UCSD-AML1 (cell line): ENCODE results near the gene RSRC2.
"Not testable (repeated sequence)": the region's sequence is repeated elsewhere in the genome, so short reads cannot be mapped to it uniquely, and the experiment has no call there.

Experiments
- DNase-seq: peaks from one replicate; lab custom pipeline; 2025; ENCODE audit not compliant: unreplicated experiment; lab: John Stamatoyannopoulos, UW

Gene RSRC2

DNA sequence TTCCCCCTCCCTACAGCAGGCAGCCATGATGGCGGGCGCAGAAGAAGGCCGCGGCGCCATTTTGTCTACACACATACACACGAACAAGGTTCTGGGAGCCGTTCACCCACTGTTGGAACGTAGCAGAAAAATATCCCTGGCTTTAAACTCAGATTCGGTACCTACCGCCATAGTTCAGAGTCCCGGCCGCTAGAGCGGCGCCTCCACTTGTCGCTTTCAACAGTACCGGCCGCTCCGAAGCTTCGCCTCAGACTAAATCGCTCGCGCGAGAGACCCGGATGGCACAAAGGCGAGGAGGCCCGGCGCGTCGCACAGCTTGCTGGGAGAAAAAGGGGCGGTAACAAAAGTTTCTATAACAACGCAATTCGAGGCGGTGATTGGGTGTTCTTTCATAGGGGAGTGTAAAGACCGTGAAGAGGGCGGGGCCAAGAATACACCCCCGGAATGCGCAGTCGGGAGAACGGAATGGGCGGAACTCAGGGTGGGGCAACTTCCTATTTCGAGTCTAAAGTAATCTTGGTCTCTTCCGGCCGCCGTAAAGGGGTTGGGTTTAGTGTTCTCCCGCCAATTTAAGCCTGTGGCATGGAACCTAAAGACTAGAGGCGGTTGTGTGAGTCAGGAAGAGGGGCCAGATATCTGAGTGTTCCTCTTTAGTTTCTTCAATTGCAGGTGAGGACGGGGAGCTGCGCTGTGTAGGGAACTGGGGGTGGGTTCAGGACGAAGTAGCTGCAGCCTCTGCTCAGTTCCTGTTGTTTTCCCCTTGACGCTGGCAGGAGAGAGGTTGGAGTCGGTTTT is at the start of gene RSRC2, which contains the start of gene KNTC1:
RSRC2 (minus strand) TSS at position 254 of the 795 bp plus-strand sequence; CDS start at position 171, 83 bp downstream.
KNTC1 (plus strand) TSS at position 567 of the 795 bp plus-strand sequence. CDS start 2,815 bp downstream, outside the sequence.
- peak; percentile 96 for DNase-seq

DNA sequence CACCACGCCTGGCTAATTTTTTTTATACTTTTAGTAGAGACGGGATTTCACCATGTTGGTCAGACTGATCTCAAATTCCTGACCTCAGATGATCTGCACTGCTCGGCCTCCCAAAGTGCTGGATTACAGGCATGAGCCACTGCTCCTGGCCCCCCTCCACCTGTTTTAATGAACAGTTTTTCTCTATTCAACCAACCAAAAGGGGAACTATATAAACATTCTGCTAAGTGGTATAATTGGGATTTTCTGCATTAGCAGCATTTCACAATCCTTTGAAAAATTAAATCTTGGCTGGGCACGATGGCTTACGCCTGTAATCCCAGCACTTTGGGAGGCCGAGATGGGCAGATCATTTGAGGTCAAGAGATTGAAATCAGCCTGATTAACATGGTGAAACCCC is 45.1 kb upstream of the RSRC2 start:
- DNase-seq: no peak

- not testable (repeated sequence) for DNase-seq
These were observed 43.3 kb upstream of the RSRC2 start for GRCh38 chr12:122570006-122570405.

DNA sequence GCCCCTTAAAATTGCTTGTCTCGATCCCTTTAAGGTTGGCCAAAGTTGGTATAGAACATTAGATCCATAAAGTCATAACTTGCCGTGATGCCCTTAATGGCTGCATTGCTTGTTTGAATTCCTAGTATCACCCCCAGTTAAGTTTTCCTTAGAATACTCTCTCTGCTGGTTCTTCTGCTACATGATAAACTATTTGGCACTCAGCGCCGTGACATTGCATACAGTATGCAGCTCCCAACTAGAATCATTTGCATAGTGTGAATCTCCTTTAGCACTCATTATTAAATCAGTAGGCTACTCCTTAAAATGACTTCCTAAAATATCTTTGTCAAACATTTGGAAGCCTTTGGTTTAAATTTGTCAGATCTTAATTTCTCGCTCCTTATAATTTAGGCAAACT is 42.6 kb upstream of the RSRC2 start:
- DNase-seq: no peak

- not testable (repeated sequence) for DNase-seq
These were observed 40.1 kb upstream of the RSRC2 start for GRCh38 chr12:122566816-122567215.

GRCh38 chr12:122563361-122563760 is 36.6 kb upstream of the RSRC2 start:
- DNase-seq: no peak

- no peak for DNase-seq
These were observed 33.4 kb upstream of the RSRC2 start for GRCh38 chr12:122560138-122560537.

DNA sequence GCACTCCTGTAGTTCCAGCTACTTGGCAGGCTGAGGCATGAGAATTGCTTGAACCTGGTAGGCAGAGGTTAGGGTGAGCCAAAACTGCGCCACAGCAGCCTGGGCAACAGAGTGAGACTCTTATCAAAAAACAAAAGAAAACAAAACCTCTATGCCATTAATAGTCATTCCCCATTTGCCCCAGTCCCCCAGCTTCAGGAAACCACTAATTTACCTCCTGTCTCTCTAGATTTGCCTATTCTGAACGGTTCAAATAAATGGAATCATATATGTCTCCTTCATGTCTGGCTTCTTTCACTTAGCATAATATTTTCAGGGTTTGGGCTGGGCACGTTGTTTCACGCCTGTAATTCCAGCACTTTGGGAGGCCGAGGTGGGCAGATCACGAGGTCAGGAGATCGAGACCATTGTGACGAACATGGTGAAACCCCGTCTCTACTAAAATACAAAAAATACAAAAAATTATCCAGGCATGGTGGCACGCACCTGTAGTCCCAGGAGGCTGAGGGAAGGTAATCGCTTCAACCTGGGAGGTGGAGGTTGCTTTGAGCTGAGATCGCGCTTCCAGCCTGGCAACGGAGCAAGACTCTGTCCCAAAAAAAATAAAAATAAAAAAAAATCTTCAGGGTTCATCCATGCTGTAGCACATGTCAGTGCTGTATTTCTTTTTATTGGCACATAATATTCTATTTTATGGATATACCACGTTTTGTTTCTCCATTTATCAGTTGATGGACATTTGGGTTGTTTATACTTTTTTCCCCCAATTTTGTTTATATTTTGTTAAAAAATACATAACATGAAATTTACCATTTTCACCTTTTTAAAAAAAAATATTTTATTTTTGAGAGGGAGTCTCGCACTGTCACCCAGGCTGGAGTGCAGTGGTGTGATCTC is 32.3 kb upstream of the RSRC2 start:
- no peak for DNase-seq

DNA sequence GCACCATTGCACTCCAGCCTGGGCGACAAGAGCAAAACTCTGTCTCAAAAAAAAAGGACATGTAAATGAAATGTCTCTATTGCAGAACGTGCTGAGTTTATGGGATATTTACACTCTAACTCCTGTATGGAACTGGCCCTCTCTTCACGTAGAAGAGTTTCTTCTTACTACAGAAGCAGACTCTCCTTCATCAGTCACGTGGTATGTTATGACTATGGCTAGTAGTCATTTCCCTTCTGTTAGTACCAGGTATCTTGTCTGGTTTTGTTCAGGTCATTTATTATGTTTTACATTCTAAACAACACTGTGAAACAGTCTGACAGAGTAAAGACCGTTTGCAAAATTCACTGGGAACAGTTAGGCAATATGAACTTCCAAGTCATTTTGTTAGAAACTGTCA is 20.6 kb upstream of the RSRC2 start:
- DNase-seq: no peak

GRCh38 chr12:122545855-122546254 is 19.1 kb upstream of the RSRC2 start:
- DNase-seq: no peak

- no peak for DNase-seq
These were observed 17.8 kb upstream of the RSRC2 start for GRCh38 chr12:122544537-122544936.

- no peak for DNase-seq
These were observed 11.8 kb upstream of the RSRC2 start for GRCh38 chr12:122538496-122538895.

DNA sequence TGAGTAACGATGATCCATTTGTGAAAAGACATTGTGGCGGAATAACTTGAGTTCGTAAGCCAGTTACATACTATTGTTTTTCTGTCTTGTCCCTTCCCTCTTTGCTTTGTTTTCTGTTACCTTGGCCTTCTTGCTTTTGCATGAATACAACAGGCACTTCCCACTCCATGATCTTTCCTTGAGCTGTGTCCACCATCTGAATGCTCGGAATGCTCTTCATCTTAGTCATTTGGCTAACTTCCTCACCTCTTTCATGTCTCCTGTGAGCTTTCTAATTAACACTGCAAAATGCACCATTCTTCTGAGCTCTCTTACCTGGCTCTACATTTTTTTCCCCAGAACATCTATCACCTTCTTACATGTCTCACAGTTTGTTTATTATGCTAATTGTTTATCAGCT is 10.3 kb upstream of the RSRC2 start:
- DNase-seq: no peak

- DNase-seq: no peak
These were observed 7.1 kb upstream of the RSRC2 start for GRCh38 chr12:122533856-122534255.

GRCh38 chr12:122528992-122529391 is 2.3 kb upstream of the RSRC2 start:
- DNase-seq: no peak

DNA sequence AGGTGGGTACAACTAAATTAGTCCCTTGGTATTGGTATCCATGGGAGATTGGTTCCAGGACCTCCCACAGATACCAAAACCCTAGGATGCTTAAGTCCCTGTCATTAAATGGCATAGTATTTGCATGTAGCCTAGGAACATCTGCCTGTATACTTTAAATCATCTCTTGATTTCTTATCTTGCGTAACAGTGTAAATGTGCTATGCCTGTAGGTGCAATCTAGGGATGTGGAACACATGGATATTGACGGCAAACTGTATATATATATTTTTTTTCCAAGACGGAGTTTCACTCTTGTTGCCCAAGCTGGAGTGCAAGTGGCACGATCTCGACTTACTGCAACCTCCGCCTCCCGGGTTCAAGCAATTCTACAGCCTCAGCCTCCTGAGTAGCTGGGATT is 1.8 kb upstream of the RSRC2 start:
- DNase-seq: no peak

GRCh38 chr12:122527478-122527944 is 775 bp upstream of the RSRC2 start:
- peak; percentile 24 for DNase-seq

GRCh38 chr12:122523846-122524718 is 2.7 kb downstream of the RSRC2 start:
- DNase-seq: no peak

- DNase-seq: no peak
These were observed 3.5 kb downstream of the RSRC2 start for GRCh38 chr12:122523280-122523679.

GRCh38 chr12:122520676-122521075 is 6.1 kb downstream of the RSRC2 start:
- no peak for DNase-seq

- DNase-seq: no peak
These were observed 7.3 kb downstream of the RSRC2 start for GRCh38 chr12:122519418-122519817.
